Measurements from ENCODE around the gene DRGX.

The DRGX gene

GRCh38 chr10:49381111-49381900, 14.6 kb downstream of the DRGX start:
- DNase-seq = no peak

DNA sequence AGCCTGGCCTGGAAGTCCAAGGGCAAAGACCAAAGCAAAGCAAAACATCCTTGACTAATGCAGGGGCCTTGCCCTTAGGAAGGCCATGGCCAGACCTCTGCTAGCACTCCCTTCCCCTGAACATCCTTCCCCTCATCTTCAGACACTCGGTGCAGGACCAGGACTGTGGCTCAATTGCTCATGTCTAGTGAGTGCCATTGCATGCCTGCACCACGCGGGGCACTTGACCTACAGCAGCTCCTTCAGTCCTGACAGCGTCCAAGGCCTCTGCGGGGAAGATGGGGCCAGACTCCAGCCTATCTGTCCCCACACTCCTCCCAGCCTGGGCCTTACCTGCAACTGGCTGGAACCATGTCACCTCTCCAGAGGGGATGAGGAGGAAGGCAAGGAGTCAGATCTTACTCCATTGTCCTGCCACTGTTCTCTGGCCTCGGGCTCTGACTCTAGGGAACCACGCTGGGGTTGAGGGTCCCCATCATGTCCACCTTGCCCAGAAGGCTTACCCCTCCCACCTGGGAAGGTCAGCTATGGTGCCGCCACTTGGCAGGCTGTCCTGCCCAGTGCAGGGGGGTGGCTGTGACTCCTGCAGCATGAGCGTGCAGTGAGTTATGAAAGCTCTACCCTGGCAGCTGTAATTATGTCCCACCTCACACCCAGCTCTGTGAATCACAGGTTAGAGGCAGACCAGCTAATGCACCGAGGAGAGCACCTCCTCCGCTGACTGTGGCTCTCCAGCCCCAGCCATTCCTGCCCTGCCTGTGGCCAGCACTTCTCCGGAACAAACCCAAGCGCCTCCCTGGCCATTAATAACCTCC, 16.1 kb downstream of the DRGX start:
- no peak for DNase-seq

DNA sequence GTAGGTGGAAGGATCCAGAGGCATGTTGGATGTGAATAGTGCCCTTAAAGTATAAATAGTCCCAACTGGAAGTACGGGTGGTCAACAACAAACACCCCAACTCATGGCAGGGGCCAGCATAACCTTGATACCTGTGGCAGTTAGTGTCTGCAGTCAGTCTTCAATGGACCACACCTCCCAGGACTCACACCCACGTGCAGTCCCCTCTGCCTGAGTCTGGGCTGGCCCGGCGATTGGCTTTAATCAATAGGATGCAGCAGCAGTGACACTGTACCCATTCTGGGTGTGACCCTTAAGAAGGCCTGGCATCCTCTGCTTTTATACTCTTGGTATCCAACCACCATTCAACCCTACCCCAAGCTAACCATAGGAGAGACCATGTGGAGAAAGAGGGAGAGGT, 18.6 kb downstream of the DRGX start:
- DNase-seq = no peak

- DNase-seq = no peak
These were observed 20.3 kb downstream of the DRGX start for GRCh38 chr10:49375611-49376010.

- no peak for DNase-seq
These were observed 21.1 kb downstream of the DRGX start for GRCh38 chr10:49374740-49375139.

DNA sequence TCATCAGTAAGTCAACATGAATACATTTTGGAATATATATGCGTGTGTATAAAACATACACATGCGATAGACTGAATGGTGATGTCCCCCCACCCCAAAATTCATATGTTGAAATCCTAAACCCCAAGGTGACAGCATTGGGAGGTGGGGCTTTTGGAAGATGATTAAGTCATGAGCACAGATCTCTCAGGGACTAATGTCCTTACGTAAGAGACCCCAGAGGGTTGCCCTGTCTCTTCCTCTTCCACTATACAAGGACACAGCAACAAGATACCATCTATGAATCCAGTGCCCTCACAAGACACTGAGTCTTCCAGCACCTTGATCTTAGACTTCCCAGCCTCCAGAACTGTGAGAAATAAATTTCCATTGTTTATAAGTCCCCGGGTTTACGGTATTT, 22.5 kb downstream of the DRGX start:
- DNase-seq = no peak

DNA sequence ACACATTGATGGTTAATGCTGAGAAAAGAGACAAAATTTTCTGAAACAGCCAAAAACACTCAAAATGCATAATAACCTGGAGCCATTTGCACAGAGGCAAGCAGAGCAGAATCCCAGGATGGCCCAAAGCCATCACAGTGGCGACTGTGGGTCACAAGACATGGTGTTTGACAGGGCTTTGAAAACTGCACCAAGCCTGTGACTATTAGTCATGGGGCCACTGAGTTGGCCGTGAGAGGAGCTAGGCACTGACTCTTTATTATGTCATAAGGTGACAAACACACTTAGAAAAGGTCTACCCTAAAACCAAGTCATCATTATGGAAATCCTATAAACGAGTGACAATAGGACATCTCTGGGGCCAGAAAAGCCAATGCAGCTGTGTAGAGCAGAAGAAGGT, 23.9 kb downstream of the DRGX start:
- DNase-seq = no peak

DNA sequence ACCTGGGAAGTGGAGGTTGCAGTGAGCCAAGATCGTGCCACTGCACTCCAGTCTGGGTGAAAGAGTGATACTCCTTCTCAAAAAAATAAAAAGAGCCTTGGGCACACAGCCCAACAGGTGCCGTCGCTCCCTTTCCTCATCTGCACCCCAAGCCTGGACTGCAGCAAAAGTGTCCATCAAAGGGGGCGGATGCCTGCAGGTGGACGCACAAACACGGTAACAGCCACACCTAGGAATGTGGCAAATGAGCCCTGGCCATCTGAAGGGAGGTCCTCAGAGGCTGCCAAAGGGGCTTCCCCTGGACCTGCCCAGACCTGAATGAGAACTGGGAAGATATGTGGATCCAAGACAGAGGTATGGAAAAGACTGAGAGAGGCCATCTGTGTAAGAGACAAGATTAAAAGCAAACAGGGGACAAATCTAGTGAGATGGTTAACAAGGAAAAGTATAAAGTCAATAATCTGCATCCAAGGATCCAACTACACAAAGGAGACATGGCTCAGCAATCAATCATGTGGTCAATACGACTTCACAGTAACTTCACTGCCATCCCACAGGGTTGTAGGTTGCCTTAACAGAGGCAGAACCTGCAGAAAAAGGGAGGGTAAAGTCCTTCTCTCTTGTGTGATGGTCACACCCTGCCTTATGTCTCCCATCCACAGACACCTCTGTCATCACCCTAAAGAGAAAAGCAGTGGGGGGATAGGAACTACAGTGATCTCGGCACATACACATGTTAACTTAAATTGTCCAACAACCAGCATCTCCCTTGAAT, 25.4 kb downstream of the DRGX start:
- DNase-seq = no peak

DNA sequence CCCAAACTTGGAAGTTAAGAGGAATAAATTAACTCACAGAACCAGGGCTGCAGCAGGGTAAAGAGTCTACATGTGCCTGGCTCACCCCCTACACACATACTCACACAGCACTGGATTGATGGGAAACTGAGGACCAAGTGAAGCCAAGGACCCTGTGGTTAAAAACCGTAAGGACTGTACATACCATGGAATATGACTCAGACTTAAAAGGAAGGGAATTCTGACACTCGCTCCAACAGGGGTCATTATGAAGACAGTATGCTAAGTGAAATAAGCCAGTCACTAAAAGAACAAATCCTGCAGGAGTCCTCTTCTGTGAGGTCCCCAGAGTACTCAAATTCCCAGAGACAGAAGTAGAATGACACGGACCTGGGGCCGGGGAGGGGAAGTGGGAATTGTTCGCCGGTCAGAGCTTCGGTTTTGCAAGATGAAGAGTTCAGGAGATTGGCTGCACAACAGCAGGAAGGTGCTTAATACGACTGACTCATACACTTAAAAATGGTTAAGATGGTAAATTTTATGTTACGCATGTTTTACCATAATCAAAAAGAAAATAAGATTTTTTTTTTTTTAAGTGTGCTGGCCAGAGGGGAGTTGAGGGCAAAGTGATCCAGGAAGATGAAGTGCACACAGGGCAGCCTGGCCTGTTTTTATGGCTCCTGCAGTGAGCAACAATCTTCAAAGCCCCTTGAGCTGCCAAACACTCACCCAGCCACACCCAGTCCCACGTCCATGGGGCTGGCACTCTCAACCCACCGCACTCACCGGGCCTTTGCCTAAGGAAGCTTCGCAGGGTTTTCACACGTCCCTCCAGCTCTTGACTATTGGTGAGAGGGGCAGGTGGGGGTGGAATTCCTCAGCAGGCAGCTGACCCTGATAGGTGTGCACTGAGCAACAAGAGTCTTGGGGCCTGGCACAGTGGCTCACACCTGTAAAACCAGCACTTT, 26.4 kb downstream of the DRGX start:
- DNase-seq = no peak

DNA sequence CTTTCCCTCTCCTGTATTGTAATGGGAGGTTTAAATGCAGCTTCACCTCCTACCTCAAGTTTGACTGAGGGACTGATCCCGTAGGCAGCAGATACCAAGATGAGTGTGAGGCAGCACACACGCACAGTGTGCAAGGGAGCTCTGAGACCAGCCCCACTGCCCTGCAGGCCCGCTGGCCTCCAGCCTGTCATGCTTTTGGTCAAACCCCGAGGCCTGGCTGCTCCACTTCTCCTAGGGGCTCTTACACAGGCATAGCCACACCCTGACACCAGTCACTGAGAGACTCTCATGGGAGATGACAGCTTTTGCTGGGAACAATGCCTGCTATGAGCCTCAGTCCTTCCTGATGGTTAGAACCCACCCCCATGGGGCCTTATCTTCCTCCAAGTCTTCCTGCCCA, 27.6 kb downstream of the DRGX start:
- DNase-seq = no peak

GRCh38 chr10:49367600-49367999, 28.3 kb downstream of the DRGX start:
- no peak for DNase-seq

- DNase-seq = no peak
These were observed 29.4 kb downstream of the DRGX start for GRCh38 chr10:49366460-49366859.

DNA sequence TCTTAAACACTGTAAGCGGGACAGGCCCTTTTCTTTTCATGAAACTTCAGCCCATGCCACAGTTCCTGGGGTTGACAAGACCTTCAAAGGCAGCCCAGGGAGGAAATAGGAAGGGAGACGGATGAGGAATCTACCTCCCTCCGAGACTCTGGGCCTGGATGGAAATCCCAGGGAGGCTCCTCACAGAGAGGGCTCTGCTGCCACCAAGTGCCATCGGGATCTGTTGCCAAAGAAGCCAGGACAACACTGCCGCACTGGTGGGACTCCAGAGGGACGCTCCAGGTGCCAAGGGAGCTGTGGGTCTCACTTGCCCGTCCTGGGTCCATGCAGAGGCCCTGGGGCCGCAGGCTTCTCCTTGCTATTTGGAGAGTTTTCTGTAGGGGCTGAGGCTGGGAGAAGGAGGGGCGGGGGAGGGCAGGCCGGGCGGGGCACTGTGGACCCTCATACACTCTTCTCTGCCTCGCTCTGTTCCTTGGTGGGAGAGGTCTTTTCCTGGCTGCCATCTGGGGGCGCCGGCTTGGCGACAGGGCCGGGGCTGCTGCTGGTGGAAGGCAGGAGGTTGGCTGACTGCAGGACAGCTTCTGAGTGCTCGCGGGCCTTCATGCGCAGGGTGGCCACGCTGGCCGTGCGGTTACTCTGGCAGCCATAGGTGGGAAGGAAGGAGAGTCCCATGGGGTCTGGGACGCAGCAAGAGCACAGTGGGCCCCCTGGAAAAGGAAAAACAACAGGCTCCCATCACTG, 30.0 kb downstream of the DRGX start:
- no peak for DNase-seq

GRCh38 chr10:49365275-49365674, 30.6 kb downstream of the DRGX start:
- no peak for DNase-seq

GRCh38 chr10:49364747-49365146, 31.1 kb downstream of the DRGX start:
- DNase-seq = no peak

GRCh38 chr10:49364051-49364450, 31.8 kb downstream of the DRGX start:
- DNase-seq = no peak

DNA sequence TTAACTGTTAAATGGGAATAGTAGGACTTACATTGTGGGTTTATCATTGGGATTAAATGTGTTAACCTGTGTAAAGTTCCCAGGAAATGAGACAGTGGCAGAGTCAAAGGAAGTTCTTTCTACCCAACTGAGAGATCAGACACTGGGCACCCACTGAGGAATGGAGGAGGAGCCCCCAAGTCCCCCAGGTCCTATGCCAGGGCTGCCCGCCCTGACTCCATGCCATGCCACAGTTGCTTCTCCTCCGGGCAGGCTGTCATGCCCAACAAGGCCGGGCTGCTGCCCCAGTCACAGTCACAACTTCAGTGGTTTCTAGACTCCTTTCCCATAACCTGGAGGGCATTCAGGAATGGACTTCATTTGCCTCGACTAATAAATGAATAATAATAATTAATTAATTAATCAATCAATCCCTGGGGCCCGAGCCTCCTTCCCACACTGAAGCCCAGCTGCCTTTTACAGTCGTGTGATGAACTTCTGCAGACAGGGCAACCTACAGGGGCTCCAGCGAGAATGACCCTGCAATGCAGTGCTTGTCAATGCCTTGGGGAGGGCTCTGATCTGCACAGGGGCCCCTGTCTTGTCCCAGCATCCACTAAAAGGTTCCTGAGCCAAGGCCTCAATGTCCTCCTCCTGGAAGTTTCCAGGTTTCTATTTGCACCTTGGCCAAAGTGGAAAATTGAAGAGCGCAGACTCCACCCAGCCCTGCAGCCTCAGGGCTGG, 32.4 kb downstream of the DRGX start:
- DNase-seq = no peak

DNA sequence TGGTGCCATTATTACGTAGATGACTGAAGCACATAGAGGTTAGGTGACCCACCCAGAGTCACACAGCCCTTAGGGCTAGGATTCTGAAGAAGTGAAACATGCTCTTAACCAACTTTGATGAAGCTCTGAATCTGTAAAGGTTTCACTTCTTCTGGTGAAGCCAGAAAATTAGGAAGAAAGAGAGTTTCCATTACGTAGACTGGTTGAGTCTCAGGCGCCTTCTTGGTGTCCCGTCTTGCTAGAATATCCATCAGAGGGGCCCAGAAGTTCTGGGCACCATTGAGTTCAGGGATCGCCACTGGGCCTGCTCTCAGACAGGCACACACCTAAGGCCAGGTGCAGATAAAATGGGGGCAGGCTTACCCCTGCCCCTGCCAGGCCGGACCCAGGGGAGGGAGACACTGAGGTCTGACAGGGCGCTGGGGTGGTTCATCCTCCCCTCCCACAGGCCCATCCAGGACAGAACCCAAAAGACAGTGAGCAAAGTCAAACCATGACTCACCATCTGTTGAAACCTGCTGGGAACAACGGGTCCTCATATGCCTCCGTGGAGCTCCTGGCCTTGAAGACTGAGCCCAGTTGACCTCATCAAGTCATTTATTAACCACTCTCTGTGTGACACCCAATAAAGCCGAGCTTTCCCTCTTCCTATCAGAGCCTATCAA, 33.2 kb downstream of the DRGX start:
- no peak for DNase-seq

DNA sequence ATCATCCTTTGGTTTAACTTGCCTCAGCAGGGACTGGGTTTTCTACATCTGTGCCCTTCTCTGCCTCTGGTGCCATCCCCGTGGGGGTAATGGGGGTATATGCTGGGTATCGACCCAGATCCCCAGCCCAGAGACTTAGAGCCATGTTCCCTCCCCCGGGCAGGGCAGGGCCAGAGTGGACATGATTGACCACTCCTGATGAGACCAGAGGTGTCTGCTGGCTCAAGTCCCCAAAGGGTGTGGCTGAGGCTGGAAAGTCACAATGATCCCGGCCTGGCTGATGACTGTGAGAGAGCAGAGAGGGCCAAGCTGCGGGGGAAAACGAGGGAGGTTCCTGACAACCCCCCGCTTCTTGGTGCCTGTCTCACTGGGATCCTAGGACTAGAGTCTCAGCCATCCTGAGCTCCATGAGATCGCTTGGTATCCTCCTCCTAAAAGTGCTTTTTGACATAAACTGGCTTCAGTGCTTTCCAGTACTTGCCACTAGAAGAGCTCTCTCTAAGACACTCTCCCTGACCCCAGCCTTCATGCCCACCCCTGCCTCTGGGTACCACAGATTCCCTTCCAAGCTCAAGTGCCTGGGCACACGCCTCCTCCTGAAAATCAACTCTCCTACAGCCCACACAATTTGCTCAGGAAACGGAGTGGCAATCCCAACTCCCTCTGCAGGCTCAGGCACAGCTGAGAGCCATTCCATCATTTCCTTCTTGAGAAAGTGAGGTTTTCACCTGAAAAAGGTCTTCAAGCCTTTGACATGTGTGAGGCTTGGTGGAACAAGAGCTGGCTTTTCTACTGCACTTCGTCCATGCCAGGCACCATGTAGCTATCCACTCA, 33.9 kb downstream of the DRGX start:
- no peak for DNase-seq

DNA sequence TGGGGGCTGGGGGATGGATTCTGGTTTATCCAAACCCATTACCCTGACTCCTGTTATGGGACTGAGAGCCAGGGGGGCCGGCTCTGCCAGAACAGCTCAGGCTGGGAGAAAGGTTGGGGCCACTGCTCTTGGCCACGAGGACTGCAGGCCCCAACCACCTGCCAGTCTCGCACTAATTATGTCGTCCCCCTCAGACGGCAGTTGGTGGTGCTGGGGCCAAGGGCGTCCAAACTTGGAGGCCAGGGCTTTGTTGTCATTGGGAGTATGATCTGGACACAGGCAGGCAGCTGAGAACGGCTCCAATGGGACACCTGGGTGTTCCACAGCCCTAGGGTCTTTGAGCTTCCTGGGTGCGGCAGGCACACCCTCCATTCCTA, 34.7 kb downstream of the DRGX start:
- DNase-seq = no peak

All from NCI-H1092 (cell line).